ENCODE measurements around the gene FGF12.

DNA sequence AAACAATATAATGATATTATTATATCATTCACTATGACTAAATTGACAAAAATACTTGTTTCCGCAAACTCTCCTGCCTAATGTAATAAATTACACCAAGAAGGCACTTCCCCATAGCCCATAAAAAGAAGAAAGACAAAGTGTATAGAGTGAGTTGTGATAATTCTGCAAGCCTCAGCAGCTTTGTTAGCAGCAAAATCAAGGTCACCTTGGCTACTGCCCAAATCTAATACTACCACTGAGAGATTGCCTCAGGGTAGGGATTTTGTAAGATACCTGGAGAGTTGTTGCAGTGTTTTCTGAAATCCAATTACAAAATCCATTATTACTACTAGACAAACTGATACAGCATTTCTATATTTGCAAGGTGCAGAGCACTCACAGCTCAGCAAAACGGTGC, 503.5 kb downstream of the FGF12 start:
- TF ChIP-seq REST (IDR thresholded peaks at IDR 0.05; ENCODE audit: insufficient read depth in 1 of 2, low read depth in 2 of 2, low read length in 1 of 2) (no peak), CTCF (IDR thresholded peaks at IDR 0.05) (no peak)

Data from Panc1 (cell line).